Measurements from ENCODE around the gene PHF21B.
"Not testable (repeated sequence)": the region's sequence is repeated elsewhere in the genome, so short reads cannot be mapped to it uniquely, and the experiment has no call there.

PHF21B gene

GRCh38 chr22:44925465-44926123, 84.2 kb downstream of the PHF21B start:
- Histone ChIP-seq H3K36me3 (peaks cover 12% of the 10 kb centered on the region), H3K27me3 (ENCODE audit: insufficient read depth, low read depth, severe bottlenecking) (no peaks in the 10 kb centered on the region), H3K27ac (no peak overlapping the region), H3K4me3 (ENCODE audit: low read depth, low read length) (no peak overlapping the region), H3K9me3 (ENCODE audit: severe bottlenecking) (no peaks in the 10 kb centered on the region)
- no peak for TF ChIP-seq CTCF (IDR thresholded peaks at IDR 0.05; ENCODE audit: low read depth, low read length)
- no peak for DNase-seq

GRCh38 chr22:44924710-44925109, 85.1 kb downstream of the PHF21B start:
- DNase-seq, result no peak
- no peaks in the 10 kb centered on the region for H3K9me3 ChIP-seq (ENCODE audit: severe bottlenecking)
- peaks cover 12% of the 10 kb centered on the region for H3K36me3 ChIP-seq
- TF ChIP-seq CTCF (IDR thresholded peaks at IDR 0.05; ENCODE audit: low read depth, low read length), result no peak
- no peak overlapping the region for H3K4me3 ChIP-seq (ENCODE audit: low read depth, low read length)
- H3K27me3 ChIP-seq (ENCODE audit: insufficient read depth, low read depth, severe bottlenecking), result no peaks in the 10 kb centered on the region
- H3K27ac ChIP-seq, result no peak overlapping the region

GRCh38 chr22:44924098-44924497, 85.7 kb downstream of the PHF21B start:
- no peak for DNase-seq
- no peak overlapping the region for H3K4me3 ChIP-seq (ENCODE audit: low read depth, low read length)
- H3K36me3 ChIP-seq, result peaks cover 12% of the 10 kb centered on the region
- no peaks in the 10 kb centered on the region for H3K27me3 ChIP-seq (ENCODE audit: insufficient read depth, low read depth, severe bottlenecking)
- no peak for TF ChIP-seq CTCF (IDR thresholded peaks at IDR 0.05; ENCODE audit: low read depth, low read length)
- H3K9me3 ChIP-seq (ENCODE audit: severe bottlenecking), result no peaks in the 10 kb centered on the region
- H3K27ac ChIP-seq, result no peak overlapping the region

GRCh38 chr22:44921766-44922165, 88.0 kb downstream of the PHF21B start:
- H3K36me3 ChIP-seq; H3K27ac ChIP-seq; DNase-seq; H3K9me3 ChIP-seq (ENCODE audit: severe bottlenecking); H3K27me3 ChIP-seq (ENCODE audit: insufficient read depth, low read depth, severe bottlenecking); H3K4me3 ChIP-seq (ENCODE audit: low read depth, low read length): not testable (repeated sequence)

GRCh38 chr22:44920183-44920582, 89.6 kb downstream of the PHF21B start:
- Histone ChIP-seq H3K4me3 (ENCODE audit: low read depth, low read length) (no peak overlapping the region), H3K9me3 (ENCODE audit: severe bottlenecking) (no peaks in the 10 kb centered on the region), H3K27me3 (ENCODE audit: insufficient read depth, low read depth, severe bottlenecking) (no peaks in the 10 kb centered on the region), H3K27ac (no peak overlapping the region), H3K36me3 (peaks cover 10% of the 10 kb centered on the region)
- TF ChIP-seq CTCF (IDR thresholded peaks at IDR 0.05; ENCODE audit: low read depth, low read length), result no peak
- DNase-seq, result no peak

DNA sequence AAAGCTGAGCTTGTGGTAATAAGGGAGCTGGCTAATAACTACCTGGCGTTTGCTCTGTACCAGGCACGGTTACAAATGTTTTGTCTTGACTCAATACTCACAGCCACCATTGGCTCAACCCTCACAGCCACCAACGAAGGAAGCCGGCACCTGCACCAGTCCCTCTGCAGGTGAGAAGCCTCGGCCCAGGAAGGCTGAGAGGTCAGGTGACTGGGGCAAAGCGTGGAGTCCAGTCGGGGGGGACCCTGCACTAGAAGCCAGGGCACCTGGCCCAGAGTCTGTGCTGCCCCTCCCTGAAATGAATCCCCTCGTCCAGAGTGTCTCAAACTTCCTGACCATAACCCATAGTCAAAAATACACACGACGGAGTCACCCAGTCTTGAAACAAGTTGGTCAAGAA, 90.1 kb downstream of the PHF21B start:
- Histone ChIP-seq H3K9me3 (ENCODE audit: severe bottlenecking) (no peaks in the 10 kb centered on the region), H3K4me3 (ENCODE audit: low read depth, low read length) (no peak overlapping the region), H3K27me3 (ENCODE audit: insufficient read depth, low read depth, severe bottlenecking) (no peaks in the 10 kb centered on the region), H3K27ac (no peak overlapping the region), H3K36me3 (peaks cover 11% of the 10 kb centered on the region)
- DNase-seq, result no peak
- TF ChIP-seq CTCF (IDR thresholded peaks at IDR 0.05; ENCODE audit: low read depth, low read length), result no peak
